ENCODE measurements around the gene SRRM4. TPM values are rescaled to one million over a fixed set of nuclear protein-coding genes. Genes with fewer than 3 reads are reported as not detected.

SRRM4 gene
- total and polyA plus RNA-seq, 12 donors = 0.06 to 0.49 (median 0.29) TPM

DNA sequence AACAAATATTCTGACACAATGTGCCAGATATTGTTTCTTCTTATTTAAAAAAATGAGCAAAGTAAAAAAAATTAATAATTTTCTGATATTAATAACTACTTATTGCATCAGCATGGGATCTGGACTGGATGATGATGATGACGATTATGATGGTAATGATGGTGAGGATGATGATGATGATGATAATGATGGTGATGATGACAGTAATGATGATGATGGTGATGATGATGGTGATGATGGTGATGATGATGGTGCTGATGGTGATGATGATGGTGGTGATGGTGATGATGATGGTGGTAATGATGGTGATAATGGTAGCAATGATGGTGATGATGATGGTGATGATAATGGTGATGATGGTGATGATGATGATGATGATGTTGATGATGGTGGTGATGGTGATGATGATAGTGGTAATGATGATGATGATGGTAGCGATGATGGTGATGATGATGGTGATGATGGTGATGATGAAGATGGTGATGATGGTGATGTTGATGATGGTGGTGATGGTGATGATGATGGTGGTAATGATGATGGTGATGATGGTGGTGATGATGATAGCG is 94.0 kb downstream of the SRRM4 start:
- no peaks in the 10 kb centered on the region for H3K36me3 ChIP-seq
- H3K4me1 ChIP-seq = no peaks in the 10 kb centered on the region
- no peak for DNase-seq
- H3K9me3 ChIP-seq = no peaks in the 10 kb centered on the region
- H3K27me3 ChIP-seq = peaks cover 0 to 24% (median 15%) of the 10 kb centered on the region in 7 donors
- TF ChIP-seq CTCF (IDR thresholded peaks at IDR 0.05) = no peak
- no peak for ATAC-seq
- intact Hi-C loops (cut with DNase I) = no loop called here
- H3K27ac ChIP-seq = no peak overlapping the region
- WGBS, 2 donors = 70 to 90% methylated on average over 3 of the region's 3 CpGs
- H3K4me3 ChIP-seq = no peak overlapping the region

DNA sequence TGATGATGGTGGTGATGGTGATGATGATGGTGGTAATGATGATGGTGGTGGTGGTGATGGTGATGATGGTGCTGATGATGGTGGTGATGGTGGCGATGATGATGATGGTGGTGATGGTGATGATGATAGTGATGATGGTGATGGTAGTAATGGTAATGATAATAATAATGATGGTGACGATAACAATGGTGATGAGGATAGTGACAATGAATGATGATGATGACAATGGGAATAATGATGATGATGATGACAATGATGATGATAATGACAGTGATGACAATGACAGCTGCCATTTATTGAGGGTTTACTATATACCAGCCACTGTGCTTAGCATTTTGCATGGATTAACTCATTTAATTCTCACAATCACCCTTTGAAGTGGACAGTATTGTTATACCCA is 94.6 kb downstream of the SRRM4 start:
- peaks cover 0 to 24% (median 15%) of the 10 kb centered on the region in 7 donors for H3K27me3 ChIP-seq
- intact Hi-C loops (cut with DNase I) = no loop called here

DNA sequence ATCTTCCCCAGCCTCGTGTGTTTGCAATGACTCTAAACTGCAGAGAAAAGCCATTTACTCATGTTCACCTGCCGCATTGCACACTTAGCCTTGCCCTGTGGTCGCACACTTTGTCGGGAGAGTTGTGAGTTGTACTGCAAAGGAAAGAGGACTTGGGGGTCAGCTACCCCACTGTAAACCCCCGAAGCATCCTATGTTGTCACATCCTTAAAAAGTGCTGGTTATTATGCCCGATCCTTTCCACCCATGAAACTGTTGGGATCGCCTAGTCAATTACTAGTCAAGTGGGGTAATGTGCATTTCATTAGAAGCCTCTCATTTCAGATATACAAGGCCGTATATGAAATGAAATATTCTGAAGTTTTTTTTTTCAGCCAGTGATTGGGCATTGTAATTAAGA is 98.2 kb downstream of the SRRM4 start:
- H3K9me3 ChIP-seq = no peaks in the 10 kb centered on the region
- ATAC-seq (no peak), DNase-seq (no peak)
- peaks cover 0 to 15% (median 9%) of the 10 kb centered on the region in 7 donors for H3K27me3 ChIP-seq
- 80 to 81% methylated on average over 8 of the region's 8 CpGs for WGBS, 2 donors
- H3K27ac ChIP-seq = no peak overlapping the region
- H3K4me3 ChIP-seq = no peak overlapping the region
- H3K36me3 ChIP-seq = no peaks in the 10 kb centered on the region
- H3K4me1 ChIP-seq = peaks cover 0 to 7% (median 0%) of the 10 kb centered on the region in 9 donors
- TF ChIP-seq CTCF (IDR thresholded peaks at IDR 0.05) = no peak
- intact Hi-C loops (cut with DNase I) = no loop called here

More for the DNA sequence above, 94.6 kb downstream of the SRRM4 start:
- WGBS, 2 donors = 92 to 96% methylated on average over 2 of the region's 2 CpGs
- no peak overlapping the region for H3K4me3 ChIP-seq
- no peak for DNase-seq
- H3K27ac ChIP-seq = no peak overlapping the region
- TF ChIP-seq CTCF (IDR thresholded peaks at IDR 0.05) = no peak
- no peaks in the 10 kb centered on the region for H3K9me3 ChIP-seq
- no peaks in the 10 kb centered on the region for H3K4me1 ChIP-seq
- H3K36me3 ChIP-seq = no peaks in the 10 kb centered on the region
- no peak for ATAC-seq

- Histone ChIP-seq H3K27ac (no peak overlapping the region), H3K36me3 (no peaks in the 10 kb centered on the region), H3K9me3 (no peaks in the 10 kb centered on the region), H3K27me3 (peaks cover 0 to 17% (median 13%) of the 10 kb centered on the region in 7 donors), H3K4me3 (no peak overlapping the region), H3K4me1 (peaks cover 0 to 7% (median 0%) of the 10 kb centered on the region in 9 donors)
- DNase-seq = no peak
- WGBS, 2 donors = 49 to 52% methylated on average over 7 of the region's 7 CpGs
- intact Hi-C loops (cut with DNase I) = no loop called here
- no peak for ATAC-seq
- no peak for TF ChIP-seq CTCF (IDR thresholded peaks at IDR 0.05)
Measured at GRCh38 chr12:119082016-119082415, 100.7 kb downstream of the SRRM4 start.

All from heart right ventricle (tissue), 16 donors.